ENCODE measurements around the gene AKAP8. TPM values are rescaled to one million over a fixed set of nuclear protein-coding genes. Genes with fewer than 3 reads are reported as not detected.
"Not testable (repeated sequence)": the region's sequence is repeated elsewhere in the genome, so short reads cannot be mapped to it uniquely, and the experiment has no call there.

Gene AKAP8
- polyA plus RNA-seq, 1 experiment, result 11.2 TPM

DNA sequence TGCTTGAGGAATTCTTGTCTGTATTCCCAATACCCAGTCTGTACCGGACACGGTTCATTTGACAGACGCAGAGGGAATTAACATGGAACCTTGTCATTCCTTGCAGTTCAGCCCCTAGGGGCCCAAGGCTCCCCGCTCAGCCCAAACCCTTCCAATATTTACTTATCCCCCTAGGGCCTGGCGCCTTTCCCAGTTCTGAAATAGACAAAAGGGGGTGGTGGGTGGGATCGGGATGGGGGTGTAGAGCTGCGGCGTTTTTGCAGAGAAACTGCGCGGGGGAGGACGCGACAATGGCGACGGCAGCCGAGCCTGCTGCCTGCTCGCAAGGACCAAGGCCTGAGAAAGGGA, 38.6 kb upstream of the AKAP8 start:
- no peak for DNase-seq (ENCODE audit: low read depth)
- peak overlapping the region; percentile 99 for H3K4me3 ChIP-seq (ENCODE audit: low read depth, low read length)
- ChIA-PET POLR2A (interaction anchor here (1.2 kb wide), 1 partner anchor 40 kb away, joined by 4 read pairs; no protein-coding TSS in a partner anchor), CTCF (interaction anchor here (0.8 to 2.9 kb wide), 6 partner anchors 13 to 241 kb away, joined by 3 to 11 read pairs (median 4); no protein-coding TSS in a partner anchor)
- TF ChIP-seq, protein P1, sequence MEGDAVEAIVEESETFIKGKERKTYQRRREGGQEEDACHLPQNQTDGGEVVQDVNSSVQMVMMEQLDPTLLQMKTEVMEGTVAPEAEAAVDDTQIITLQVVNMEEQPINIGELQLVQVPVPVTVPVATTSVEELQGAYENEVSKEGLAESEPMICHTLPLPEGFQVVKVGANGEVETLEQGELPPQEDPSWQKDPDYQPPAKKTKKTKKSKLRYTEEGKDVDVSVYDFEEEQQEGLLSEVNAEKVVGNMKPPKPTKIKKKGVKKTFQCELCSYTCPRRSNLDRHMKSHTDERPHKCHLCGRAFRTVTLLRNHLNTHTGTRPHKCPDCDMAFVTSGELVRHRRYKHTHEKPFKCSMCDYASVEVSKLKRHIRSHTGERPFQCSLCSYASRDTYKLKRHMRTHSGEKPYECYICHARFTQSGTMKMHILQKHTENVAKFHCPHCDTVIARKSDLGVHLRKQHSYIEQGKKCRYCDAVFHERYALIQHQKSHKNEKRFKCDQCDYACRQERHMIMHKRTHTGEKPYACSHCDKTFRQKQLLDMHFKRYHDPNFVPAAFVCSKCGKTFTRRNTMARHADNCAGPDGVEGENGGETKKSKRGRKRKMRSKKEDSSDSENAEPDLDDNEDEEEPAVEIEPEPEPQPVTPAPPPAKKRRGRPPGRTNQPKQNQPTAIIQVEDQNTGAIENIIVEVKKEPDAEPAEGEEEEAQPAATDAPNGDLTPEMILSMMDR (IDR thresholded peaks at IDR 0.05; ENCODE audit: insufficient read depth, low read depth, low read length), result no peak
- no peaks in the 10 kb centered on the region for H3K27me3 ChIP-seq (ENCODE audit: control insufficient read depth, insufficient read depth, low read length)
- H3K36me3 ChIP-seq (ENCODE audit: control insufficient read depth, insufficient read depth, low read length), result peaks cover 17% of the 10 kb centered on the region

- TF ChIP-seq, protein P1 (IDR thresholded peaks at IDR 0.05; ENCODE audit: insufficient read depth, low read depth, low read length), result no peak
- ChIA-PET CTCF (interaction anchor here (1.0 to 2.9 kb wide), 3 partner anchors 23 to 240 kb away, joined by 4 to 11 read pairs (median 4); no protein-coding TSS in a partner anchor), POLR2A (no interaction called here)
- no peak for DNase-seq (ENCODE audit: low read depth)
- peaks cover 13% of the 10 kb centered on the region for H3K36me3 ChIP-seq (ENCODE audit: control insufficient read depth, insufficient read depth, low read length)
- H3K27me3 ChIP-seq (ENCODE audit: control insufficient read depth, insufficient read depth, low read length), result no peaks in the 10 kb centered on the region
- H3K4me3 ChIP-seq (ENCODE audit: low read depth, low read length), result peak overlapping the region; percentile 99
These were observed 38.1 kb upstream of the AKAP8 start for GRCh38 chr19:15417699-15418098.

GRCh38 chr19:15412832-15413231, 33.2 kb upstream of the AKAP8 start:
- CTCF ChIA-PET, result interaction anchor here (1.0 kb wide), 1 partner anchor 20 kb away, joined by 3 read pairs; no protein-coding TSS in a partner anchor
- DNase-seq (ENCODE audit: low read depth), result no peak
- POLR2A ChIA-PET, result no interaction called here
- peaks cover 3% of the 10 kb centered on the region for H3K36me3 ChIP-seq (ENCODE audit: control insufficient read depth, insufficient read depth, low read length)
- TF ChIP-seq, protein P1 (IDR thresholded peaks at IDR 0.05; ENCODE audit: insufficient read depth, low read depth, low read length), result no peak
- no peaks in the 10 kb centered on the region for H3K27me3 ChIP-seq (ENCODE audit: control insufficient read depth, insufficient read depth, low read length)
- no peak overlapping the region for H3K4me3 ChIP-seq (ENCODE audit: low read depth, low read length)

DNA sequence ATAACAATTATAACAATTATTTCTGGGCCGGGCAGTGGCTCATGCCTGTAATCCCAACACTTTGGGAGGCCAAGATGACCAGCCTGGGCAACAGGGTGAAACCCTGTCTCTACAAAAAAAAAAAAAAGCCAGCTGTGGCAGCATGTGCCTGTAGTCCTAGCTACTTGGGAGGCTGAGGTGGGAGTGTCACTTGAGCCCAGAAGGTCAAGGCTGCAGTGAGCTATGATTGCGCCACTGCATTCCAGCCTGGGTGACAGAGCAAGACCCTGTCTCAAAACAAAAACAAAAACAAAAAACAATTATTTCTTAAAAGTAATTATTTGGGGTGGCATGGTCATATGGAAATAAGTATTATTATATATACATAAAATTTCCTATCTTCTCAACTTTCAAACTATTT, 31.8 kb upstream of the AKAP8 start:
- CTCF ChIA-PET, result interaction anchor here (1.0 kb wide), 1 partner anchor 26 kb away, joined by 3 read pairs; no protein-coding TSS in a partner anchor
- not testable (repeated sequence) for H3K36me3 ChIP-seq (ENCODE audit: control insufficient read depth, insufficient read depth, low read length); DNase-seq (ENCODE audit: low read depth); H3K4me3 ChIP-seq (ENCODE audit: low read depth, low read length); H3K27me3 ChIP-seq (ENCODE audit: control insufficient read depth, insufficient read depth, low read length)
- POLR2A ChIA-PET, result interaction anchor here (0.6 kb wide), 2 partner anchors 17 to 156 kb away, joined by 4 to 5 read pairs; no protein-coding TSS in a partner anchor

DNA sequence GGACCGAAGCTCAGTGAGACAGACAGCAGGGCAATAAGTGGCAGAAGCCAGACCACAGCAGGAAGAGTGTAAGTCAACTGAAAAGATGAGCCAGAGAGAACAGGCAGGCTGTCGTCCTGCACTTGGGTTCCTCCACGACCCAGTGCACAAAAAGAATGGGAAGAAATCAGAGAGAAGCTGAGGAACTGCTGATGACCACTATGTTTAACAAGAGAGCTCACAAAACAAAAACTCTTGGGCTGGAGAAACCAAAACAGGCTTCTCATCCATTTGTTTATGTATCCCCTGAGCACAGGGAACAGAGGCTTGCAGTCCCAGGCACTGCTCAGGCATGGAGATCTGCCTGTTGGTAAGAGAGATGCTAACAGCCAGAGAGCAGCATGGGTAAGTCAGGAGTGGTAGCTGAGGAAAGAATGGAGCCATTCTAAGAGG, 25.2 kb upstream of the AKAP8 start:
- DNase-seq (ENCODE audit: low read depth), result no peak
- no peak overlapping the region for H3K4me3 ChIP-seq (ENCODE audit: low read depth, low read length)
- H3K36me3 ChIP-seq (ENCODE audit: control insufficient read depth, insufficient read depth, low read length), result peaks cover 25% of the 10 kb centered on the region
- ChIA-PET POLR2A (interaction anchor here (0.6 kb wide), 1 partner anchor 17 kb away, joined by 3 read pairs; no protein-coding TSS in a partner anchor), CTCF (no interaction called here)
- no peaks in the 10 kb centered on the region for H3K27me3 ChIP-seq (ENCODE audit: control insufficient read depth, insufficient read depth, low read length)
- TF ChIP-seq, protein P1 (IDR thresholded peaks at IDR 0.05; ENCODE audit: insufficient read depth, low read depth, low read length), result no peak

Measured in BJ (cell line).